Suppressor macrophage treated with lipopolysaccharide for 1 hour (primary cell): ENCODE data around the gene EPB41.
"Not testable (repeated sequence)": the region's sequence is repeated elsewhere in the genome, so short reads cannot be mapped to it uniquely, and the experiment has no call there.

Experiments used
- DNase-seq, 3 donors: peaks; one replicate each; pipeline ENCODE4 v3.0.0-alpha.2; 2020 to 2022

Gene EPB41

DNA sequence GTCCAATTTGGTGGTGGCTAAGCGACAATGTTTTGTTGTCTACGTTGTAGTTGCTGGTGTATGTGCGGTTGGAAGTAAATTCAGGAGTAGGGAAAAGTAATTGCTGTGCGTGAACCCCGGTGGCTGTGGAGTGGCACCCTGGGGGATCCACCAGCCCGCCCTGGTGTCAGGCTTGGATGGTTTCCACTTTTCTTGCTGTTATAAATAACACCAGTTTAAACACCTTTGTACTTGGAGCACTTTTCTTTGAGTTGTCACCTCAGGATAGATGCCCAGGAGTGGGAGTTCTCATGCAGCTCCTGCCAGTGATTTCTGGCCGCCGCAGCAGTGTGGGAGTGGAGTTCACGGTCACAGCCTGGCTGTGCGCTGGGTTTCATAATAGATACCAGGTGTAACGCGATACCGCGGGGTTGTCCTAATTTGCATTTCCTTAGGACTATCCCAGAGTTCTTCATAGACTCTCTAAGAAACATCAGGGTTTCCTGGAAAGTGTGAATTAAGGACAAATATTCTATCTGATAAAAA lies 222.1 kb downstream of the EPB41 start:
- DNase-seq: no peak

DNA sequence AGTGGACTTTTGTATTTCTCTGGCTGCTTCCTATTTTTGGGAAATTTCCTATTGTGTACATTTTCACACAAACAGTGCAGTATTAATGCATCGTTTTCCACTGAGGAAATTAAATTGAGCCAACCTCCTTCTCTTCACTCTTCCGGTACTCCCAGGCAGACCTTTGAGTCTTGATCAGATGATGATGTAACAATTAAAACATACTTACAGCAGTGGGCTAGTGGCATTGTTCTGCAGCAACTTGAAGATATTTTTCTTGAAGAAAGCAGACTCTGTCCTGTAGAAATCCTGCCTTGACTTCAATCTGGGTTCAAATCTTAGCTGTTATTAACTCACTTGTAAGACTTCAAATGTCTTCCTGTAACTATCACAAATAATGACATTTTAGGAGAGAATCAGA lies 228.3 kb downstream of the EPB41 start:
- DNase-seq: no peak

DNA sequence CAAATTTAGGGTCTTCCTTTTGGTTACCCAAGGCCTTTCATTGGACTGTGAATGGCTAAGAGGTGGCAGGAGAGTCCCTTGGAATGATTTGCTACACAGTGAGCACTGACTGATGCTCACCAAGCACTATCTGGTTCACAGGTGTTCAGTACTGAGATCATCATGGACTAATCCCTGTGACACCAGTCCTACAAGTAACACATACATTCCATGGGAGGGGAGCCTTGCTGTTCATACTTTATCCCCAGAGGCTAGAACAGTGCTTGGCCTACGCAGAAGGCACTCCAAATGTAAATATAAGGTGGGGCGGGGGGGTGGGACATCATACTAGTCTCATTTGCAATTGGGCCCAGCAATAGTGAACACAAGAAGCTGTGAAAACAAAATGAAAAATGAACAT lies 229.8 kb downstream of the EPB41 start:
- DNase-seq: no peak

DNA sequence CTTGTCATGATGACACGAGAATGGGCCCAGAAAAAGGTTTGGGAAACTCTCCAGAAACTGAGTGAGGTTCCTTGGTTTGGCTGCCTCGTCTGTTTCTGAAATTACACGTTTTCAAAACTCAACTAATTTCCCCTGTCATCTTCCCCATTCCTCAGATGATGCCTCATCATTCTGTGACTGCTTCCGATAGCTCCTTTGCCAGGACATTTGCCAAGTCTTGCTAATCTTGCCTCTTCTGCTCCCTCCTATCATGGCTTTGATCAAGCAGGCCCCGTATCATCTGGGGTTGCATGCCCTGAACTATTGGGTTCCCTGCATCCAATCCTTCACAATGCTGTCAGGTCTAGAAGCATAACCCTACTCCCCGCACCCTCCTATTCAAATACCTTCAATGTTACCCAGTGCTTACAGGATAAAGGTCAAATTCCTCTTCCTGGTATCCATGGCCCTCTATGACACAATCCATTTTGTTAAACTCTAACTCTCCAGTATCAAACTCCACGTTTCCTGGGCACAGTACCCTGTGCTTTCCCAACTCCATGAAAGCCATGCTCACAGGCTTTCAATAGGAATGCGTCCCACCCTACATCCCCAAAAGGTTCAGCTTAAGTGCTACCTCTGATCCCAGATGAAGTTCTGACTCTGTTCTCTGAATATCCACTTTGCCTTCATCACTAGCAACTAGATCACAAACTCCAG lies 231.5 kb downstream of the EPB41 start:
- peak in 2 of 3 donors; percentile 11 to 21 for DNase-seq

DNA sequence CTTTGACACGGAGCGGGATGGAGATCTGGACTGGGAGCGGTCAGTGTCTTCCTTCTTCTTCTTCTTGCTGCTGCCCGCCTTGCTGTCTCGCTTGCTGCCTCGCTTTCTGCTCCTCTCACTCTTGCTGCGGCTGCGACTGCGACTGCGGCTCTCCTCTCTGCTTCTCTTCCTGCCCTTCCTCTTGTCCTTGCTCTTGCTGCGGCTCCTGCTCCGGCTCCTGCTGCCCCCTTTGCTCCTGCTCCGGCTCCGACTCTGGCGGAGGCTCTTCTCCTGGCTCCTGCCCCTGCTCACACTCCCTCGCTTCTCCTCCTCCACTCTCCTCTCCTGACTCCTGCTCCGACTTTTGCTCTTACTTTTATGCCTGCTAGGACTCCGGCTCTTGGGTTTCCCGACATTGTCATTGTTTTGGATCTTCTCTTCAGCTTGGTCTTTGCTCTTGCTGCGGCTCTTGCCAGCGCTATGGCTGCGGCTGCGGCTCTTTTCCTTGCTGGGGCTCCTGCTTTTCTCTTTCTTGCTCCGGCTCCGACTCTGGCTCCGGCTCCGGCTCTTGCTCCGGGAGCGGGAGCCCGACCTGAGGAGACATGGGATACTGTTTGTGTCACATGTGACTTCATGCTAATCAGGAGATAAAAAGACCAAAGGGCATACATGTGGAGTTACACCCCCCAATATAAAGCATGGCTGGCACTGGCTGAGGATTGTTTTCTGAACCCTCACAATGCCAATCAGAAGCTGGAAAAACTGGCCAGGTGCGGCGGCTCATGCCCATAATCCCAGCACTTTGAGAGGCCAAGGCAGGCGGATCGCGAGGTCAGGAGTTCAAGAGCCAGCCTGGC lies 234.5 kb downstream of the EPB41 start:
- DNase-seq: no peak

DNA sequence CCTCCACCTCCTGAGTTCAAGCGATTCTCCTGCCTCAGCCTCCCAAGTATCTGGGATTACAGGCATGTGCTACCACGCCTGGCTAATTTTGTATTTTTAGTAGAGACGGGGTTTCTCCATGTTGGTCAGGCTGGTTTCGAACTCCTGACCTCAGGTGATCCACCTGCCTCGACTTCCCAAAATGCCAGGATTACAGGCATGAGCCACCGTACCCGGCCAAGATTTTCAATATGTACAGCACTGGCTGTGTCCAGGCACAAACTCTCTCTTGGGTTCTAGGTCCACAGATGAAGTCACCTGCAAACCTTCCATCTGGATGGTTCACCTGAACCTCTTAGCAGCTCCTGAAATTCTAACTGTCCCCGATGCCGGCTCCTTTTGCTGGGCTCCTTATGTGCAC lies 236.0 kb downstream of the EPB41 start:
- DNase-seq: not testable (repeated sequence)

DNA sequence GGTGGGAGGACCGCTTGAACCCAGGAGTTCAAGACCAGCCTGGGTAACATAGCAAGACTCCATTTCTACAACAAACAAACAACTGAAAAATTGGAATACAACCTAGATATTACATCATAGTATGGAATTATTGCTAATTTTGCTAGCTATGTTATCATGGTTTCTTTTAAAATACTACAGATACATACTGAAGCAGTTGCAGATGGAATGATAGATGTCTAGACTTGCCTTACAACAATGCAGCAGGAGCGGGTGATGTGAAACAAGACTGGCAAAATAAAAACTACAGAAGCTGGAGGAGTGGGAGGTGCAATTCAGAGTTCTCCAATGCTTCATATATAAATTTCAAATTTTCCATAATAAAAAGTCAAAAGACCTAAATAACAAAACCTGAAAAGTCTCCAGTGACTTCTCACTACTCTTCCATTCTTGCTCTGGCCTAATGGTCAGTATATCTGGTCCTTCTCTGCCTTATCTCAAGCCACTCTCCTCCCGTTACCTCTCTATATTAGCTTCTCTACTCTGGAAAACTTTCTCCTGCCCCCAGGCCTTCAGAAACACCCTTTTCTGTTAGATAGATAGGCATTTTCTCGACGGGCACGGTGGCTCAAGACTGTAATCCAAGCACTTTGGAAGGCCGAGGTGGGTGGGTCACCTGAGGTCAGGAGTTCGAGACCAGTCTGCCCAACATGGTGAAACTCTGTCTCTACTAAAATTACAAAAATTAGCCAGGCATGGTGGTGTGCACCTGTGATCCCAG lies 237.9 kb downstream of the EPB41 start:
- DNase-seq: no peak

DNA sequence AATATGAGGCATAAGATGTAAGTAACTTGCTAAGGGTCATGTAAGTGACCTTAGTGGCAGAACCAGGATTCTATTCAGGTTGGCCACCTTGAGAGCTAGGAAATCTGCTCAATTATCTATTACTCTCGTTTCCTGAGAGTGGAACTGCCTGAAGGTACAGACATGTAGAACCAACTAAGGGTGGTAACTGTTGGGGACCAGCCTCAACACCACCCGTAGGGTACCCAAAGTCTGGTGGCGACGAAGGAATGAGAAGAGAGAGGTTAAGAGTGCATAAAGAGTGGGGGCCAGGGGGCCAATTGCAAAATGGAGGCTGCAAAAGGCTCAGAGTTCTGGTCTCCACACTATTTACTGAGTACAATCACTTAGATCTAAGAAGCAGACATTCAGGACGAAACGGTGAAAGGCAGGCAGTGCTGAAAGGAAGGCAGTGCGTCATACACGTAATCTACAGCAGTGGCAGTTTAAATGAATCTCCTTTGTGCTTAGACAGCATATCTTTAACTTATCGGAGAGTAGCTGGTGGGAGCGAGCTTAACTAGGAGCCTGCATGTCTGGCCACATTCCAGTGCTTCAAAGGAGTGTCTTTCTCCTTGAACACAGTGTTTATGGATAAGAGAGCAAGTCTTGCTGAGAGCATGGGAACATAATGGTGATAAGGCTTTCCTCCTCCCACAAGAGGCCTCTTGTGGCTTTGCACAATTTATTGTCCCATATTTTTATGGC lies 242.3 kb downstream of the EPB41 start:
- no peak for DNase-seq

DNA sequence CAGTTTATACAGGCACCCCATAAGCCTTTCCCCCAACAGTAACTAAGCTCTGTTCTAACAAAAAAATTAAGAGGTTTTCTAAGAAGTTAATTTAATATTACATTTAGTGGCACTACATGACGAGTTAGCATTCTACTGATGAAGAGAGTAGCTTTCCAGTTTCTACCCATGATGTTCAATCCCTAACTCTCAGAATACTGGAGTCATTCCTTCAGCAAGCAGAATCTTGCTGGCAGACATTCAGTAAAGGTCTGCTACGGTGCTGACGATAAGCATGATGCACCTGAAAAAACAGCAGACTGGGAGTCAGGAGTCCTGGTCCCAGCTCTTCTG lies 242.9 kb downstream of the EPB41 start:
- DNase-seq: no peak

DNA sequence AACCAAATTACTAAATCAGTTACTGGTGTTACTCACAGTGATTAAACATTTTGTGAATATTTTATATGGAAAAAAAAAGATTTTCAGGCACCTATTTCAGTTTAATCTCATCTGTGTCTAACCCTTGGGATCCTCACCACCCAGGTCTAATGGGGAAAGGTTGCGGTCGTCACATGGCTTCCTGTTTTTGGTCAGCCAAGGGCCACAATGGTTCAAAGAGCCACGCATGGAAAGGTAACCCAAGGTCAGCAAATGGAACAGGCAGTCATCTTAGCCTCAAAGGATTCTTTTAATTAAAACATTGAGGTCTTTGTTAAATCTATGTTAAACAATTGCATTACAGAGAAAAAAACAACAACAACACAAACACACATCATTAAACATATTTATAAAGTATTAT lies 245.4 kb downstream of the EPB41 start:
- DNase-seq: no peak

DNA sequence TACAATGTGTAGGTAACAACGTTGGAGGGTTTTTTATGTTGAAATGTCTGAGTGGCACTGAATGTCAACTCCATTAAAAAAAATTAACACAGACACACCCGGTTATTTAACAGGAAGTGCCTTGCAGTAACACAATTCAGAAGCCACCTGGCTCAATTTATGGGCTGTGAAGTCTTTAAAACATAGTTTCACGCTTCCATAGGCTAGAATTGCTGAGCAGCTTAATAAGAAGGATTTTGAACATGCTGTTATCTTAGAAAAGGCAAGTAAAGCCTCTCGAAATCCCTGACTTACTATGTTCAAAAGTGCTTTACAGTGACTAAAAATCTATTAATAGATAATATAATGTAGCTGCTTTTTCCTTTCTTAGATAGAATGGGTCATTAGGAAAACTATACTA lies 247.7 kb downstream of the EPB41 start:
- no peak for DNase-seq

DNA sequence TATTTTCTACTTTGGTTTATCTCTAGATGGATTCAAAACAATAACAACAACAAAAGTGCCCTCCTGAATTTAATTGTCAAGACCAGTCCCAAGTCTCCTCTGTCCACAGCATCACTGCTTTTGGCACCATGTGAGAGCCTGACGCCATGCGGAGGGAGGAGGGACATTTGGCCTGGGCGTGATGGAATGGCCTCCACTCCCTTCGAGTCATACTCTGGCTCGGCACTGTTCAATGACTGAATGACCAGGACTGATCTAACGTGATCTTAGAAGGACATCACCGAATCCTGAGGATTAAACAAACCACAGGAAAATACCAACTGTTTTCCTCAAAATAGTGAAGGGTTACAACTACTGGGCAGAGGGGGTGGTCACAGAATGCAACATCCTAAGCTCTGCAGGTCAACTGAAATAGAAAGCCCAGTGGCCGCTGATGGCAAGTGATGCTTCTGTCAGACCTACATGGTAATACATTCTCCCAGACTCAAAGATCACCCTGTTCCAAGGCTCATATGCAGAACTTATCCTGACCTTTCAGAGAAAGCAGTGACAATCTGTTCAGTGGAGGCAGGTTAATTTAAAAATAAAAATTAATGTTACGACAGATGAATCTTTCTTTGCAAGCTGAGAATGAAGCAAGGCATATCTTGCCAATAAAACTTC lies 248.2 kb downstream of the EPB41 start:
- DNase-seq: no peak

DNA sequence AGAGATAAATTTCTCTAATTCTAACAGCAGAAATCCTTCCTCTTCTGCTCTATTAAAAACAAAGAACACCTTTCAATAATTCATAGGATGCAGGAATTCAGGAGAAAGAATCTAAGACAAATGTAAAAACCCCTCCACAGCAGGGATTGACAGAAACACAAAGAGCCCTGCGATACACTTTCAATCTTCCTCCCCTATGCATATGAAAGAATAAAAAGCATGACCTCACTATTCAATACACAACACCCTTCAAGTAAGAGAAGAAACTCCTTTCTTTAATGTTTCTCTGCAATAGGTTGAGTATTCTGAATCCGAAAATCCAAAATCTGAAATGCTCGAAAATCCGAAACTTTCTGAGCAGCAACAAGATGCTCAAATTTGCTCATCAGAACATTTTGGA lies 250.2 kb downstream of the EPB41 start:
- DNase-seq: no peak

DNA sequence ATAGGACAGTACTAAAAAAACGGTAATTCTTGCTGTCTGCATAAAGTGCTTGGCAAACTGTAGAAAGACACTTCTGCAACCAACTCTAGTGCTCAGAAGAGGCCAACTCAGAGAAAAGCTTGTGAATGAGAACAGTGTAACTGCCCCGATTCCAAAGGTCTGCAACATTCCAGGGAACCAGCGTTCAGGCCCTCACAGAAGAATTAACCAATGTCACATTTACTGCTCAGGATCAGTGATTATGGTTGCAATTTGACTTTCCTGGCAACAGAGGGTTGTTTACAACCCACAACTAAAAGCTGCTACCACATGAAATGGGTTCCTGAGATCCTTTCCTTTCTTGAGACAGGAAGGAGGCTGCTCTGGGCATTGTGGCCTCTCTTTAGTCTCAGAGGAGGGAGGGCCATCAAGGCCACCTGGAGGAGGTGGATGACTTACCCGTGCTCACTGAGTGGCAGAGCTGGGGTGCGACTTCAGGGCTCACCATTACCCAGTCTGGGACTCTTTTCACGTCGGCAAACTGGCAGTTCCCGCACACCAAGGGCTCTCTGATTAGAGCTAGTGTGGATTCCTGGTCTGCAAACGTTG lies 252.0 kb downstream of the EPB41 start:
- DNase-seq: no peak

DNA sequence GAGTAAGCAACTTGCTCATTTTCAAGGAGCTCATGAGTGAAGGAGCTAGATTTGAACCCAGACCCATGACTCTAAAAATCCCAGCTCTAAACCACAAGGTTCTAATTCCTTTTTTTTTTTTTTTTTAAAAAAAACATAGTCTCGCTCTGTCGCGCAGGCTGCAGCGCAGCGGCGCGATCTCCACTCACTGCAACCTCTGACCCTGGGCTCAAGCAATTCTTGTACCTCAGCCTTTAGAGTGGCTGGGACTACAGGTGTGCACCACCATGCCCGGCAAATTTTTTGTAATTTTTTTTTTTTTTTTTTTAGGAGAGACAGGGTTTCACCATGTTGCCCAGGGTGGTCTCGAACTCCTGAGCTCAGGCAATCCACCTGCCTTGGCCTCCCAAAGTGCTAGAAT lies 253.5 kb downstream of the EPB41 start:
- DNase-seq: no peak
